Neural progenitor cell (in vitro differentiated cells): ENCODE results near the gene TCAF1. TPM values are rescaled to one million over a fixed set of nuclear protein-coding genes. Genes with fewer than 3 reads are reported as not detected.

Source experiments
- DNase-seq: peaks from one replicate; pipeline ENCODE4 v3.0.0-alpha.2; 2016; ENCODE audit warnings: low spot score
- H2AFZ ChIP-seq: fragments of 200-600 bp; sonication (generic); replicated peaks from 2 replicates; pipeline ENCODE4 v1.6.1; 2016; ENCODE audit warnings: antibody characterized with exemption
- H3F3A ChIP-seq: fragments of 200-600 bp; sonication (generic); 2 replicates; pipeline ENCODE4 v1.6.1; 2016; ENCODE audit warnings: antibody characterized with exemption, low read depth
- H3K27ac ChIP-seq: fragments of 200-600 bp; sonication (generic); 2 replicates; pipeline ENCODE4 v1.5.1; 2016; ENCODE audit warnings: mild to moderate bottlenecking
- H3K27me3 ChIP-seq: fragments of 200-600 bp; sonication (generic); 2 replicates; pipeline ENCODE4 v1.6.1; 2016; ENCODE audit warnings: mild to moderate bottlenecking, moderate library complexity
- H3K36me3 ChIP-seq: fragments of 200-600 bp; sonication (generic); 2 replicates; pipeline ENCODE4 v1.5.1; 2016
- H3K4me1 ChIP-seq: fragments of 200-600 bp; sonication (generic); 2 replicates; pipeline ENCODE4 v1.6.1; 2016; ENCODE audit warnings: mixed run types
- H3K4me2 ChIP-seq: fragments of 200-600 bp; sonication (generic); 2 replicates; pipeline ENCODE4 v1.6.1; 2016
- H3K4me3 ChIP-seq: fragments of 200-600 bp; sonication (generic); 2 replicates; pipeline ENCODE4 v1.5.1; 2016
- H3K79me2 ChIP-seq: fragments of 200-600 bp; sonication (generic); 2 replicates; pipeline ENCODE4 v1.6.1; 2016; ENCODE audit warnings: low read depth
- H3K9ac ChIP-seq: fragments of 200-600 bp; sonication (generic); 2 replicates; pipeline ENCODE4 v1.6.1; 2016
- H3K9me3 ChIP-seq: fragments of 200-600 bp; sonication (generic); 2 replicates; pipeline ENCODE4 v1.5.1; 2016; ENCODE audit warnings: low read depth
- H4K20me1 ChIP-seq: fragments of 200-600 bp; sonication (generic); 2 replicates; pipeline ENCODE4 v1.6.1; 2016; ENCODE audit warnings: low read depth
- H3K27ac Mint-ChIP-seq: 3 replicates; pipeline ENCODE4 v1.8.0; 2021; ENCODE audit warnings: mixed read lengths
- H3K27me3 Mint-ChIP-seq: 2 replicates; pipeline ENCODE4 v1.8.0; 2022; ENCODE audit warnings: low read depth, mild to moderate bottlenecking, inconsistent platforms, moderate library complexity, mixed read lengths; ENCODE audit not compliant: insufficient read depth
- H3K36me3 Mint-ChIP-seq: 3 replicates; pipeline ENCODE4 v1.8.0; 2021; ENCODE audit warnings: mixed read lengths
- H3K4me1 Mint-ChIP-seq: 3 replicates; pipeline ENCODE4 v1.8.0; 2021; ENCODE audit warnings: mixed read lengths
- H3K4me3 Mint-ChIP-seq: 3 replicates; pipeline ENCODE4 v1.8.0; 2021; ENCODE audit warnings: mild to moderate bottlenecking, moderate library complexity, mixed read lengths
- H3K9me3 Mint-ChIP-seq: 3 replicates; pipeline ENCODE4 v1.8.0; 2020; ENCODE audit warnings: mixed read lengths
- CTCF ChIP-seq: fragments of 200-600 bp; sonication (generic); IDR thresholded peaks from 2 replicates; pipeline ENCODE4 v1.5.1; 2017; ENCODE audit warnings: antibody characterized with exemption, mild to moderate bottlenecking
- EZH2 ChIP-seq: fragments of 200-600 bp; sonication (generic); IDR thresholded peaks from 2 replicates; pipeline ENCODE4 v1.6.1; 2017; ENCODE audit warnings: antibody characterized with exemption, mild to moderate bottlenecking, moderate library complexity
- EZH2phosphoT487 ChIP-seq: fragments of 200-600 bp; sonication (generic); IDR thresholded peaks from 2 replicates; pipeline ENCODE4 v1.6.1; 2017; ENCODE audit warnings: antibody characterized with exemption
- total RNA-seq: library from RNA; depleted of rRNA; stranded (reverse); fragments of >200 nt; gene quantifications from 2 replicates; pipeline ENCODE4 v1.2.3, GENCODE V29; 2015; ENCODE audit warnings: low replicate concordance

Gene TCAF1
- total RNA-seq, 1 donor from 2014 or later, result 71.0 TPM

GRCh38 chr7:143910473-143911248, 8.7 kb upstream of the TCAF1 start:
- H3K9me3 ChIP-seq, result no peaks in the 10 kb centered on the region
- H3K9ac ChIP-seq, result no peak overlapping the region
- Mint-ChIP-seq H3K9me3 (no peaks in the 10 kb centered on the region), H3K27me3 (no peaks in the 10 kb centered on the region), H3K4me3 (no peak overlapping the region), H3K4me1 (peaks cover 9% of the 10 kb centered on the region), H3K27ac (no peak overlapping the region), H3K36me3 (no peaks in the 10 kb centered on the region)
- peaks cover 12% of the 10 kb centered on the region for H3F3A ChIP-seq
- no peaks in the 10 kb centered on the region for H3K36me3 ChIP-seq
- TF ChIP-seq EZH2 (no peak), CTCF (no peak), EZH2phosphoT487 (no peak)
- no peaks in the 10 kb centered on the region for H3K79me2 ChIP-seq
- no peak overlapping the region for H3K4me3 ChIP-seq
- no peaks in the 10 kb centered on the region for H4K20me1 ChIP-seq
- H3K27ac ChIP-seq, result no peak overlapping the region
- no peak overlapping the region for H2AFZ ChIP-seq
- H3K4me2 ChIP-seq, result no peak overlapping the region
- H3K27me3 ChIP-seq, result no peaks in the 10 kb centered on the region
- no peak for DNase-seq
- peaks cover 17% of the 10 kb centered on the region for H3K4me1 ChIP-seq

GRCh38 chr7:143909863-143910262, 7.9 kb upstream of the TCAF1 start:
- Mint-ChIP-seq H3K9me3 (no peaks in the 10 kb centered on the region), H3K27me3 (no peaks in the 10 kb centered on the region), H3K4me1 (peaks cover 15% of the 10 kb centered on the region), H3K27ac (no peak overlapping the region), H3K4me3 (no peak overlapping the region), H3K36me3 (no peaks in the 10 kb centered on the region)
- Histone ChIP-seq H3K36me3 (no peaks in the 10 kb centered on the region), H3K4me1 (peaks cover 24% of the 10 kb centered on the region), H3K9me3 (no peaks in the 10 kb centered on the region), H3F3A (peaks cover 12% of the 10 kb centered on the region), H4K20me1 (no peaks in the 10 kb centered on the region), H2AFZ (no peak overlapping the region), H3K4me3 (no peak overlapping the region), H3K4me2 (no peak overlapping the region), H3K27ac (no peak overlapping the region), H3K9ac (no peak overlapping the region), H3K27me3 (no peaks in the 10 kb centered on the region), H3K79me2 (no peaks in the 10 kb centered on the region)
- TF ChIP-seq EZH2phosphoT487 (no peak), CTCF (no peak), EZH2 (no peak)
- no peak for DNase-seq

- Mint-ChIP-seq H3K36me3 (no peaks in the 10 kb centered on the region), H3K4me1 (peaks cover 24% of the 10 kb centered on the region), H3K9me3 (no peaks in the 10 kb centered on the region), H3K27ac (no peak overlapping the region), H3K4me3 (no peak overlapping the region), H3K27me3 (peaks cover 2% of the 10 kb centered on the region)
- Histone ChIP-seq H2AFZ (no peak overlapping the region), H4K20me1 (no peaks in the 10 kb centered on the region), H3F3A (peaks cover 12% of the 10 kb centered on the region), H3K27me3 (no peaks in the 10 kb centered on the region), H3K9ac (no peak overlapping the region), H3K36me3 (no peaks in the 10 kb centered on the region), H3K4me2 (no peak overlapping the region), H3K9me3 (no peaks in the 10 kb centered on the region), H3K79me2 (no peaks in the 10 kb centered on the region), H3K4me1 (peaks cover 24% of the 10 kb centered on the region), H3K4me3 (no peak overlapping the region), H3K27ac (no peak overlapping the region)
- no peak for TF ChIP-seq EZH2phosphoT487
- TF ChIP-seq EZH2, result no peak
- no peak for TF ChIP-seq CTCF
- no peak for DNase-seq
These were observed 6.1 kb upstream of the TCAF1 start for GRCh38 chr7:143908120-143908519.
